H9 (cell line): ENCODE results near the gene GHITM. TPM values are rescaled to one million over a fixed set of nuclear protein-coding genes. Genes with fewer than 3 reads are reported as not detected.

Experiments used
- DNase-seq: peaks from one replicate; pipeline ENCODE4 v3.0.0-alpha.2; 2017
- H2AFZ ChIP-seq: one replicate; pipeline ENCODE4 v1.6.1; 2013; ENCODE audit warnings: mild to moderate bottlenecking, low read length, control low read depth, moderate library complexity
- H2AK5ac ChIP-seq: 2 replicates; pipeline ENCODE4 v1.6.1; 2013; ENCODE audit warnings: low read length, control low read depth, mixed read lengths; ENCODE audit not compliant: insufficient read length
- H2BK120ac ChIP-seq: one replicate; pipeline ENCODE4 v1.6.1; 2013; ENCODE audit warnings: low read depth, mild to moderate bottlenecking, low read length, control low read depth, inconsistent platforms; ENCODE audit not compliant: poor library complexity, severe bottlenecking
- H2BK12ac ChIP-seq: 2 replicates; pipeline ENCODE4 v1.6.1; 2013; ENCODE audit warnings: low read length, control low read depth, mixed read lengths, low read depth; ENCODE audit not compliant: insufficient read length
- H2BK15ac ChIP-seq: 2 replicates; pipeline ENCODE4 v1.6.1; 2013; ENCODE audit warnings: low read depth, low read length, control low read depth
- H2BK20ac ChIP-seq: one replicate; pipeline ENCODE4 v1.6.1; 2013; ENCODE audit warnings: low read depth, mild to moderate bottlenecking, low read length, control low read depth, inconsistent platforms; ENCODE audit not compliant: poor library complexity, severe bottlenecking
- H2BK5ac ChIP-seq: 2 replicates; pipeline ENCODE4 v1.6.1; 2013; ENCODE audit warnings: low read length, control low read depth, mixed read lengths; ENCODE audit not compliant: insufficient read length
- H3K14ac ChIP-seq: 2 replicates; pipeline ENCODE4 v1.6.1; 2013; ENCODE audit warnings: low read length, control low read depth; ENCODE audit not compliant: insufficient read depth
- H3K18ac ChIP-seq: 2 replicates; pipeline ENCODE4 v1.6.1; 2013; ENCODE audit warnings: low read depth, mild to moderate bottlenecking, mixed read lengths, low read length, control low read depth; ENCODE audit not compliant: insufficient read length
- H3K23ac ChIP-seq: 2 replicates; pipeline ENCODE4 v1.6.1; 2013; ENCODE audit warnings: low read length, control low read depth, mixed read lengths, low read depth; ENCODE audit not compliant: insufficient read length
- H3K23me2 ChIP-seq: 2 replicates; pipeline ENCODE4 v1.6.1; 2013; ENCODE audit warnings: low read depth, mild to moderate bottlenecking, mixed read lengths, low read length, control low read depth; ENCODE audit not compliant: insufficient read length, poor library complexity, severe bottlenecking
- H3K27ac ChIP-seq: 2 replicates; pipeline ENCODE4 v1.5.1; 2013; ENCODE audit warnings: low read length, control low read depth, mixed read lengths, low read depth; ENCODE audit not compliant: insufficient read length
- H3K27me3 ChIP-seq: 2 replicates; pipeline ENCODE4 v1.6.1; 2013; ENCODE audit warnings: low read length, control low read depth, inconsistent platforms; ENCODE audit not compliant: insufficient read depth
- H3K4ac ChIP-seq: 2 replicates; pipeline ENCODE4 v1.6.1; 2013; ENCODE audit warnings: low read depth, mild to moderate bottlenecking, control low read depth, inconsistent platforms, low read length, moderate library complexity
- H3K4me1 ChIP-seq: 2 replicates; pipeline ENCODE4 v1.6.1; 2013; ENCODE audit warnings: low read length, control low read depth, inconsistent platforms; ENCODE audit not compliant: insufficient read depth
- H3K4me2 ChIP-seq: 2 replicates; pipeline ENCODE4 v1.6.1; 2013; ENCODE audit warnings: low read length, control low read depth, mixed read lengths; ENCODE audit not compliant: insufficient read length, insufficient read depth
- H3K56ac ChIP-seq: 2 replicates; pipeline ENCODE4 v1.6.1; 2013; ENCODE audit warnings: low read depth, mild to moderate bottlenecking, mixed read lengths, low read length, control low read depth; ENCODE audit not compliant: insufficient read length
- H3K79me1 ChIP-seq: 2 replicates; pipeline ENCODE4 v1.6.1; 2013; ENCODE audit warnings: low read depth, mild to moderate bottlenecking, moderate library complexity, low read length, control low read depth, inconsistent platforms; ENCODE audit not compliant: insufficient read depth, poor library complexity, severe bottlenecking
- H3K79me2 ChIP-seq: 2 replicates; pipeline ENCODE4 v1.6.1; 2013; ENCODE audit warnings: low read length, control low read depth, inconsistent platforms; ENCODE audit not compliant: insufficient read depth
- H3K9ac ChIP-seq: 2 replicates; pipeline ENCODE4 v1.6.1; 2013; ENCODE audit warnings: low read length, control low read depth, mixed read lengths; ENCODE audit not compliant: insufficient read length; ENCODE audit errors: extremely low read depth
- H3K9me3 ChIP-seq: one replicate; pipeline ENCODE4 v1.6.1; 2013; ENCODE audit warnings: low read depth, low read length, inconsistent platforms; ENCODE audit not compliant: control insufficient read depth
- H3T11ph ChIP-seq: one replicate; pipeline ENCODE4 v1.6.1; 2013; ENCODE audit warnings: mild to moderate bottlenecking, low read length, control low read depth, inconsistent platforms
- H4K20me1 ChIP-seq: one replicate; pipeline ENCODE4 v1.6.1; 2013; ENCODE audit not compliant: control insufficient read depth, insufficient read length, insufficient read depth
- H4K5ac ChIP-seq: 2 replicates; pipeline ENCODE4 v1.6.1; 2013; ENCODE audit warnings: low read depth, mild to moderate bottlenecking, mixed read lengths, low read length, control low read depth; ENCODE audit not compliant: insufficient read length
- H4K8ac ChIP-seq: replicated peaks from 2 replicates; pipeline ENCODE4 v1.6.1; 2013; ENCODE audit warnings: low read length, control low read depth, mixed read lengths, low read depth; ENCODE audit not compliant: insufficient read length
- H4K91ac ChIP-seq: 2 replicates; pipeline ENCODE4 v1.6.1; 2013; ENCODE audit warnings: low read depth, mild to moderate bottlenecking, moderate library complexity, mixed read lengths, low read length, control low read depth; ENCODE audit not compliant: insufficient read length
- H3K27ac Mint-ChIP-seq, 3 experiments: 2 replicates in 2 of 3; 3 replicates in 1 of 3; pipeline ENCODE4 v1.8.0; 2020 to 2021; ENCODE audit warnings: mixed read lengths in 3 of 3, mild to moderate bottlenecking in 1 of 3, moderate library complexity in 1 of 3
- H3K27me3 Mint-ChIP-seq: 2 replicates; pipeline ENCODE4 v1.8.0; 2021; ENCODE audit warnings: low read depth, mild to moderate bottlenecking, moderate library complexity, mixed read lengths
- H3K36me3 Mint-ChIP-seq, 3 experiments: 2 replicates in 2 of 3; 3 replicates in 1 of 3; pipeline ENCODE4 v1.8.0; 2020 to 2021; ENCODE audit warnings: low read depth in 3 of 3, mixed read lengths in 3 of 3; ENCODE audit not compliant: insufficient read depth in 1 of 3
- H3K4me1 Mint-ChIP-seq, 2 experiments: 2 replicates each; pipeline ENCODE4 v1.8.0; 2020; ENCODE audit warnings: mixed read lengths in 2 of 2
- H3K4me3 Mint-ChIP-seq, 2 experiments: 2 replicates in 1 of 2; 3 replicates in 1 of 2; pipeline ENCODE4 v1.8.0; 2020 to 2021; ENCODE audit warnings: mild to moderate bottlenecking in 2 of 2, mixed read lengths in 2 of 2, moderate library complexity in 1 of 2
- H3K9me3 Mint-ChIP-seq, 2 experiments: 2 replicates in 1 of 2; 3 replicates in 1 of 2; pipeline ENCODE4 v1.8.0; 2020; ENCODE audit warnings: mild to moderate bottlenecking in 2 of 2, mixed read lengths in 2 of 2, moderate library complexity in 1 of 2
- CTCF ChIP-seq: fragments of 200-600 bp; sonication (generic); conservative IDR thresholded peaks from 3 replicates; pipeline ENCODE4 v1.8.0; 2021; ENCODE audit warnings: antibody characterized with exemption, mild to moderate bottlenecking
- WGBS: extraction: QIAGEN DNeasy Blood & Tissue Kit; methylation state at CpG from one replicate; pipeline ENCODE4 v1.1.7; 2013; ENCODE audit warnings: missing lambda C conversion rate, low lambda C conversion rate, mixed read lengths; ENCODE audit not compliant: insufficient read length; ENCODE audit errors: extremely low coverage; 5-methylcytosine and 5-hydroxymethylcytosine counted together
- total RNA-seq: library from RNA; stranded (reverse); gene quantifications from 2 replicates; pipeline ENCODE4 v1.2.1, GENCODE V29; 2021

Gene GHITM
- total RNA-seq, 1 experiment from 2014 or later, result 95.6 TPM

- H3K79me2 ChIP-seq, result no peaks in the 10 kb centered on the region
- no peaks in the 10 kb centered on the region for H3K79me1 ChIP-seq
- H2BK20ac ChIP-seq, result no peak overlapping the region
- peaks cover 4% of the 10 kb centered on the region; the same call in 1 of the 2 replicates for H3K4me1 ChIP-seq
- no peaks in the 10 kb centered on the region for H3K27me3 ChIP-seq
- H3K4me1 Mint-ChIP-seq, result peaks cover 27 to 30% of the 10 kb centered on the region in 2 experiments
- no peak overlapping the region for H3K27ac ChIP-seq
- no peak overlapping the region for H3K9ac ChIP-seq
- H2AFZ ChIP-seq, result no peak overlapping the region
- no peak overlapping the region for H3K4me3 Mint-ChIP-seq
- H3K56ac ChIP-seq, result no peak overlapping the region
- no peaks in the 10 kb centered on the region for H3K9me3 Mint-ChIP-seq
- no peak overlapping the region for H2BK12ac ChIP-seq
- H3K4ac ChIP-seq, result no peak overlapping the region
- H3K4me2 ChIP-seq, result no peak overlapping the region
- no peak overlapping the region for H2BK15ac ChIP-seq
- H4K20me1 ChIP-seq, result no peaks in the 10 kb centered on the region
- no peak overlapping the region for H4K8ac ChIP-seq
- no peak for DNase-seq
- no peak overlapping the region for H3T11ph ChIP-seq
- H3K14ac ChIP-seq, result no peak overlapping the region
- H3K27ac Mint-ChIP-seq, result no peak overlapping the region; a peak in 1 of 7 replicates
- peaks cover 17 to 40% (median 39%) of the 10 kb centered on the region in 3 experiments; a peak in 6 of 7 replicates for H3K36me3 Mint-ChIP-seq
- H2BK5ac ChIP-seq, result no peak overlapping the region
- no peak overlapping the region for H3K18ac ChIP-seq
- no CpG with 5 or more reads among the region's 4 CpGs for WGBS
- no peak overlapping the region for H4K91ac ChIP-seq
- TF ChIP-seq CTCF, result no peak
- no peaks in the 10 kb centered on the region for H3K9me3 ChIP-seq
- H2BK120ac ChIP-seq, result no peak overlapping the region
- no peaks in the 10 kb centered on the region for H3K27me3 Mint-ChIP-seq
- H3K23me2 ChIP-seq, result no peaks in the 10 kb centered on the region
- H2AK5ac ChIP-seq, result no peak overlapping the region
- H3K23ac ChIP-seq, result no peak overlapping the region
- H4K5ac ChIP-seq, result no peak overlapping the region
Observed at GRCh38 chr10:84155521-84155920, 16.2 kb downstream of the GHITM start.
